ENCODE measurements around the gene NELL2.

DNA sequence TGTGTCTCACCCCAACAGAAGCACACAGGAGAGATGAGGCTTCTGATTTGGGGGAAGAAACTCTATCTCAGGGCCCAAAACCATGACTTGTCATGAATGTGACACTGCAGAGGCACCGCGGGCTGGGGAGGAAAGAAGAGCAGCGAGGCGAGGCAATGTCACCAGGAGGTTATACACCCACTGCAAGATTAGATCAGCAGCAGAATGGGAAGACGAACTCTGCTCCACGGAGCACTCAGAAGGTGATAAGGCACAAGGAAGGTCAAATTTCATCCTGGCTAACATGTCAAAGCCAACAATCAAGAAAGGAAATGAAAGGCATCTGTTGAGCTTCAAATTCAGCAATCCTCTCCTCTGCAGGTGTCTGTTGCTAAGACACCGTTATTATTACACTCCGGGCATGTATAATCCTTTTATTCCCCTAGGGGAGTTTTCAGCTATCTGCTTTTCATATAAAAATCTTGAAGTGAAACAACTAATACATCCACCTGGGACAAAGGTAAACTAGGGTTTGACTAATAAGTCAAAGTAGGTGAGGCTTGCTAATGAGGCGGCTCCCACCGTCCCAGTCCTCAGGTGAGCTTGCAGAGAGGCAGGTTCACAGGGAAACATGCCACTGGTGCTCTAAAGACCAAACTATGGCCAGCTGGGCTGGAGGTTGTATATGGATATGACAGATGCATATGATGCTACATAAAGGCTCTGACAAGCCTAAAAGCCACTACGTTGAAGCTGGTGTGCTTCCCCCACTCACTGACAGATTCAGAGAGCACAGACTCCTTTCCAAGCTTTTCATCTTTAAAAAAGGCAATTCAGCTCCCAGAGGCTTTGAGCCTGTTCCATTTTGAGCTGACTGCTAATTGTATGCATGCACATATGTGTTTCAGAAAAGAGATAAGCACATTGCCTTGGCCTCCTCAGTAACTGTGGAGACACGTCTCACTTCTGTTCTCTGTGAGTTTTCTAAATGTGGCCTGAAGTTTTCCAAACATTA is 221.2 kb downstream of the NELL2 start:
- TF ChIP-seq, protein P1, sequence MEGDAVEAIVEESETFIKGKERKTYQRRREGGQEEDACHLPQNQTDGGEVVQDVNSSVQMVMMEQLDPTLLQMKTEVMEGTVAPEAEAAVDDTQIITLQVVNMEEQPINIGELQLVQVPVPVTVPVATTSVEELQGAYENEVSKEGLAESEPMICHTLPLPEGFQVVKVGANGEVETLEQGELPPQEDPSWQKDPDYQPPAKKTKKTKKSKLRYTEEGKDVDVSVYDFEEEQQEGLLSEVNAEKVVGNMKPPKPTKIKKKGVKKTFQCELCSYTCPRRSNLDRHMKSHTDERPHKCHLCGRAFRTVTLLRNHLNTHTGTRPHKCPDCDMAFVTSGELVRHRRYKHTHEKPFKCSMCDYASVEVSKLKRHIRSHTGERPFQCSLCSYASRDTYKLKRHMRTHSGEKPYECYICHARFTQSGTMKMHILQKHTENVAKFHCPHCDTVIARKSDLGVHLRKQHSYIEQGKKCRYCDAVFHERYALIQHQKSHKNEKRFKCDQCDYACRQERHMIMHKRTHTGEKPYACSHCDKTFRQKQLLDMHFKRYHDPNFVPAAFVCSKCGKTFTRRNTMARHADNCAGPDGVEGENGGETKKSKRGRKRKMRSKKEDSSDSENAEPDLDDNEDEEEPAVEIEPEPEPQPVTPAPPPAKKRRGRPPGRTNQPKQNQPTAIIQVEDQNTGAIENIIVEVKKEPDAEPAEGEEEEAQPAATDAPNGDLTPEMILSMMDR (IDR thresholded peaks at IDR 0.05) = no peak
- TF ChIP-seq POLR2A (IDR thresholded peaks at IDR 0.05) = no peak
